Thoracic aorta (tissue), 2 donors: ENCODE measurements around the gene TESK2. TPM values are rescaled to one million over a fixed set of nuclear protein-coding genes. Genes with fewer than 3 reads are reported as not detected.

Experiments
- ATAC-seq: fragments of 150-250 bp; one replicate; pipeline ENCODE4 v1.8.0; 2017; ENCODE audit warnings: low read depth; ENCODE audit not compliant: insufficient number of reproducible peaks, low FRiP score
- DNase-seq: peaks from one replicate; pipeline ENCODE4 v3.0.0-alpha.2; 2020; ENCODE audit warnings: low spot score
- H3K27ac ChIP-seq, 2 donors: fragments of 200-600 bp; sonication (generic); 1 replicate in 1 of 2; 2 replicates in 1 of 2; pipeline ENCODE4 v1.5.1; 2016; ENCODE audit warnings: mild to moderate bottlenecking in 2 of 2, moderate library complexity in 2 of 2
- H3K27me3 ChIP-seq: fragments of 200-600 bp; sonication (generic); replicated peaks from 2 replicates; pipeline ENCODE4 v1.6.0; 2016; ENCODE audit warnings: mild to moderate bottlenecking; ENCODE audit not compliant: insufficient read depth
- H3K36me3 ChIP-seq: fragments of 200-600 bp; sonication (generic); one replicate; pipeline ENCODE4 v1.5.1; 2016
- H3K4me1 ChIP-seq, 2 donors: fragments of 200-600 bp; sonication (generic); 1 replicate in 1 of 2; 2 replicates in 1 of 2; pipeline versions ENCODE4 v1.5.1 to v1.6.0; 2016; ENCODE audit warnings: low read depth in 2 of 2, mild to moderate bottlenecking in 1 of 2; ENCODE audit not compliant: control insufficient read depth in 1 of 2
- H3K4me3 ChIP-seq: fragments of 200-600 bp; sonication (generic); 2 replicates; pipeline ENCODE4 v1.5.1; 2016; ENCODE audit warnings: mild to moderate bottlenecking
- H3K9me3 ChIP-seq: fragments of 200-600 bp; sonication (generic); 2 replicates; pipeline ENCODE4 v1.5.1; 2016
- CTCF ChIP-seq: fragments of 200-600 bp; sonication (generic); IDR thresholded peaks from one replicate; pipeline ENCODE4 v1.5.1; 2019; ENCODE audit warnings: antibody characterized with exemption
- total RNA-seq, 2 donors: library from RNA; depleted of rRNA; stranded (reverse); fragments of >200 nt; gene quantifications; one replicate each; pipeline versions ENCODE4 v1.1.0 to v1.2.3, GENCODE V29; 2016

The TESK2 gene
- total RNA-seq, 2 donors from 2014 or later: 3.5 to 7.6 TPM

GRCh38 chr1:45321444-45321843 is 169.5 kb downstream of the TESK2 start:
- ATAC-seq (no peak), DNase-seq (no peak)
- no peaks in the 10 kb centered on the region for H3K4me1 ChIP-seq
- no peaks in the 10 kb centered on the region for H3K36me3 ChIP-seq
- no peaks in the 10 kb centered on the region for H3K9me3 ChIP-seq
- no peak for TF ChIP-seq CTCF
- no peaks in the 10 kb centered on the region for H3K27me3 ChIP-seq
- no peak overlapping the region for H3K4me3 ChIP-seq
- H3K27ac ChIP-seq: no peak overlapping the region

GRCh38 chr1:45319761-45320160 is 171.2 kb downstream of the TESK2 start:
- no peak for DNase-seq
- no peak for TF ChIP-seq CTCF
- H3K4me3 ChIP-seq: no peak overlapping the region
- H3K9me3 ChIP-seq: no peaks in the 10 kb centered on the region
- H3K36me3 ChIP-seq: no peaks in the 10 kb centered on the region
- no peak overlapping the region for H3K27ac ChIP-seq
- H3K27me3 ChIP-seq: no peaks in the 10 kb centered on the region
- no peak for ATAC-seq
- H3K4me1 ChIP-seq: no peaks in the 10 kb centered on the region

GRCh38 chr1:45317166-45317565 is 173.8 kb downstream of the TESK2 start:
- H3K27ac ChIP-seq: no peak overlapping the region
- TF ChIP-seq CTCF: no peak
- H3K36me3 ChIP-seq: no peaks in the 10 kb centered on the region
- no peak overlapping the region for H3K4me3 ChIP-seq
- H3K4me1 ChIP-seq: no peaks in the 10 kb centered on the region
- H3K27me3 ChIP-seq: no peaks in the 10 kb centered on the region
- H3K9me3 ChIP-seq: no peaks in the 10 kb centered on the region
- no peak for DNase-seq
- no peak for ATAC-seq

GRCh38 chr1:45314266-45314665 is 176.7 kb downstream of the TESK2 start:
- Histone ChIP-seq H3K27ac (no peak overlapping the region), H3K4me3 (no peak overlapping the region), H3K36me3 (no peaks in the 10 kb centered on the region), H3K4me1 (no peaks in the 10 kb centered on the region), H3K27me3 (no peaks in the 10 kb centered on the region), H3K9me3 (no peaks in the 10 kb centered on the region)
- TF ChIP-seq CTCF: no peak
- ATAC-seq (no peak), DNase-seq (no peak)

- Histone ChIP-seq H3K4me1 (peaks cover 5 to 9% of the 10 kb centered on the region in 2 donors), H3K9me3 (no peaks in the 10 kb centered on the region), H3K27ac (no peak overlapping the region), H3K4me3 (no peak overlapping the region), H3K27me3 (no peaks in the 10 kb centered on the region), H3K36me3 (no peaks in the 10 kb centered on the region)
- ATAC-seq (no peak), DNase-seq (no peak)
- TF ChIP-seq CTCF: no peak
These were observed 184.1 kb downstream of the TESK2 start for GRCh38 chr1:45306905-45307304.
